Hepatocyte (in vitro differentiated cells): ENCODE measurements around the gene FRZB. TPM values are rescaled to one million over a fixed set of nuclear protein-coding genes. Genes with fewer than 3 reads are reported as not detected.

ENCODE experiments used
- DNase-seq: peaks from one replicate; pipeline ENCODE4 v3.0.0-alpha.2; 2016; ENCODE audit warnings: low spot score
- H2AFZ ChIP-seq: fragments of 200-600 bp; sonication (generic); 2 replicates; pipeline ENCODE4 v1.6.0; 2016; ENCODE audit warnings: antibody characterized with exemption, mild to moderate bottlenecking
- H3K27ac ChIP-seq: fragments of 200-600 bp; sonication (generic); 2 replicates; pipeline ENCODE4 v1.5.1; 2016; ENCODE audit warnings: mild to moderate bottlenecking
- H3K27me3 ChIP-seq: fragments of 200-600 bp; sonication (generic); 2 replicates; pipeline ENCODE4 v1.6.1; 2016
- H3K36me3 ChIP-seq: fragments of 200-600 bp; sonication (generic); replicated peaks from 2 replicates; pipeline ENCODE4 v1.5.1; 2016; ENCODE audit warnings: low read depth; ENCODE audit not compliant: insufficient read depth
- H3K4me1 ChIP-seq: fragments of 200-600 bp; sonication (generic); 2 replicates; pipeline ENCODE4 v1.5.1; 2016; ENCODE audit warnings: mild to moderate bottlenecking, moderate library complexity; ENCODE audit not compliant: insufficient read depth
- H3K4me2 ChIP-seq: fragments of 200-600 bp; sonication (generic); 2 replicates; pipeline ENCODE4 v1.6.0; 2016
- H3K4me3 ChIP-seq: fragments of 200-600 bp; sonication (generic); 2 replicates; pipeline ENCODE4 v1.5.1; 2016; ENCODE audit warnings: mild to moderate bottlenecking
- H3K79me2 ChIP-seq: fragments of 200-600 bp; sonication (generic); 2 replicates; pipeline ENCODE4 v1.6.0; 2017; ENCODE audit warnings: mild to moderate bottlenecking
- H3K9me2 ChIP-seq: fragments of 200-600 bp; sonication (generic); replicated peaks from 2 replicates; pipeline ENCODE4 v1.6.0; 2017; ENCODE audit warnings: mild to moderate bottlenecking; ENCODE audit not compliant: insufficient read depth
- H3K9me3 ChIP-seq: fragments of 200-600 bp; sonication (generic); 2 replicates; pipeline ENCODE4 v1.5.1; 2016; ENCODE audit warnings: low read depth, mild to moderate bottlenecking
- H4K20me1 ChIP-seq: fragments of 200-600 bp; sonication (generic); 2 replicates; pipeline ENCODE4 v1.6.0; 2016; ENCODE audit warnings: mild to moderate bottlenecking; ENCODE audit not compliant: insufficient read depth, poor library complexity, severe bottlenecking
- EZH2 ChIP-seq: fragments of 200-600 bp; sonication (generic); IDR thresholded peaks from 2 replicates; pipeline ENCODE4 v1.6.1; 2016; ENCODE audit warnings: antibody characterized with exemption, mild to moderate bottlenecking, borderline replicate concordance
- EZH2phosphoT487 ChIP-seq: fragments of 200-600 bp; sonication (generic); IDR thresholded peaks from one replicate; pipeline ENCODE4 v1.6.1; 2018; ENCODE audit warnings: antibody characterized with exemption, mild to moderate bottlenecking, low read depth, moderate library complexity; ENCODE audit not compliant: unreplicated experiment, severe bottlenecking
- WGBS: methylation state at CpG from one replicate; pipeline ENCODE4 v1.1.6; 2016; ENCODE audit warnings: low lambda C conversion rate; ENCODE audit errors: missing lambda C conversion rate; 5-methylcytosine and 5-hydroxymethylcytosine counted together
- polyA plus RNA-seq: library from polyadenylated mRNA; unstranded; fragments of >200 nt; fragmentation: Nextera tagmentation; extraction: Ambion mirVana; gene quantifications from 2 replicates; pipeline ENCODE4 v1.2.1, GENCODE V29; 2016
- small RNA-seq: library from RNA; depleted of rRNA; stranded (forward); fragments of <200 nt; gene quantifications from one replicate; pipeline ENCODE3, GENCODE V24; 2014
- total RNA-seq: library from RNA; depleted of rRNA; stranded (reverse); fragments of >200 nt; gene quantifications from 2 replicates; pipeline ENCODE4 v1.2.3, GENCODE V29; 2014
- TF ChIP-seq, protein P1 (sequence below): fragments of 200-600 bp; sonication (generic); IDR thresholded peaks from 2 replicates; pipeline ENCODE4 v1.5.1; 2016; ENCODE audit warnings: antibody characterized with exemption, mild to moderate bottlenecking; ENCODE audit not compliant: poor library complexity

The FRZB gene
- total and polyA plus RNA-seq, 2 experiments from 2014 or later: 118 to 375 TPM

DNA sequence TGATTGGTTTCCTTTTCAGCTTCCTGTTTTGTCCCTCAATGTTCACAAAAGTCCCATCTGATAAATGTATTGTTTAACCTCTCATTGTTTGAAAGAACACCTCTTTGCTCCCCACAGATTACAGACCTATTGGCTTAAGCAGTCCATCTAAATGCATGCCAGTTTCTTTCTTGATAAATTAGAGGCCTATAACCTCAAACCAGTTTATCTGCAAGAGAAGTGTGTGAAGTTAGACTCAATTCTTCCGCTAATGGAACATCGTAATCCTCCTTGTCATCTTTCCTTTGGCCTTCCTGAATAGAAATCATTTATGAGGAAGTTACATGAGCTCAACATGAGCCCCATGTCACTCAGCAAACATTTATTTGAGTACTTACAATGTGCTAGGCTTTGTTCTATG, 74.0 kb downstream of the FRZB start:
- TF ChIP-seq EZH2 (no peak), EZH2phosphoT487 (no peak)
- TF ChIP-seq, protein P1, sequence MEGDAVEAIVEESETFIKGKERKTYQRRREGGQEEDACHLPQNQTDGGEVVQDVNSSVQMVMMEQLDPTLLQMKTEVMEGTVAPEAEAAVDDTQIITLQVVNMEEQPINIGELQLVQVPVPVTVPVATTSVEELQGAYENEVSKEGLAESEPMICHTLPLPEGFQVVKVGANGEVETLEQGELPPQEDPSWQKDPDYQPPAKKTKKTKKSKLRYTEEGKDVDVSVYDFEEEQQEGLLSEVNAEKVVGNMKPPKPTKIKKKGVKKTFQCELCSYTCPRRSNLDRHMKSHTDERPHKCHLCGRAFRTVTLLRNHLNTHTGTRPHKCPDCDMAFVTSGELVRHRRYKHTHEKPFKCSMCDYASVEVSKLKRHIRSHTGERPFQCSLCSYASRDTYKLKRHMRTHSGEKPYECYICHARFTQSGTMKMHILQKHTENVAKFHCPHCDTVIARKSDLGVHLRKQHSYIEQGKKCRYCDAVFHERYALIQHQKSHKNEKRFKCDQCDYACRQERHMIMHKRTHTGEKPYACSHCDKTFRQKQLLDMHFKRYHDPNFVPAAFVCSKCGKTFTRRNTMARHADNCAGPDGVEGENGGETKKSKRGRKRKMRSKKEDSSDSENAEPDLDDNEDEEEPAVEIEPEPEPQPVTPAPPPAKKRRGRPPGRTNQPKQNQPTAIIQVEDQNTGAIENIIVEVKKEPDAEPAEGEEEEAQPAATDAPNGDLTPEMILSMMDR: no peak
- Histone ChIP-seq H3K9me3 (no peaks in the 10 kb centered on the region), H4K20me1 (no peaks in the 10 kb centered on the region), H3K79me2 (no peaks in the 10 kb centered on the region), H3K4me3 (no peak overlapping the region), H3K27me3 (no peaks in the 10 kb centered on the region), H3K4me2 (no peak overlapping the region), H3K4me1 (no peaks in the 10 kb centered on the region), H3K27ac (no peak overlapping the region), H2AFZ (no peak overlapping the region), H3K36me3 (no peaks in the 10 kb centered on the region), H3K9me2 (no peaks in the 10 kb centered on the region)
- no peak for DNase-seq
- 87% methylated on average over 2 of the region's 2 CpGs for WGBS

DNA sequence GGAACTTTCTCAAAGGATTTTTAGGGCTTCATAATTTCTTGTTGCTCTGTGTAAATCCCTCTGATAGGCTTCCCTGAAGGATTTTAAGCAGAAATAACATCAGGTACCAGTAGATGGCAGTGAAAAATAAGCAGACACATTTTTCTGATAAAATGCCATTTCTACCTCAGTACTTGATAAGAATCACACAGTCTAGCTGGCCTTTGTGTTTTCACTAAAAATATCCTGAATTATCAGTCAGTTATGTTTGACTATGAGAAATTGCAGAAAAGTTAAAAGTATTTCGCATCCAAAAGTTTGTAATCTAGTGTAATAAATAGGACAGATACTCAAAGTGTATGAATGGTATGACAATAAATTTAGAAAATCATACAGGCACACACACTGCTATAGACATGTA, 81.7 kb downstream of the FRZB start:
- H3K4me3 ChIP-seq: no peak overlapping the region
- no peaks in the 10 kb centered on the region for H3K79me2 ChIP-seq
- no peak for TF ChIP-seq EZH2phosphoT487
- TF ChIP-seq, protein P1: peak; percentile 78
- H3K4me2 ChIP-seq: no peak overlapping the region
- DNase-seq: peak; percentile 50
- no peaks in the 10 kb centered on the region for H3K4me1 ChIP-seq
- WGBS: 65% methylated on average over 1 of the region's 1 CpG
- H3K9me3 ChIP-seq: no peaks in the 10 kb centered on the region
- H4K20me1 ChIP-seq: no peaks in the 10 kb centered on the region
- no peak overlapping the region for H3K27ac ChIP-seq
- no peak overlapping the region for H2AFZ ChIP-seq
- no peaks in the 10 kb centered on the region for H3K27me3 ChIP-seq
- H3K9me2 ChIP-seq: no peaks in the 10 kb centered on the region
- no peaks in the 10 kb centered on the region for H3K36me3 ChIP-seq

DNA sequence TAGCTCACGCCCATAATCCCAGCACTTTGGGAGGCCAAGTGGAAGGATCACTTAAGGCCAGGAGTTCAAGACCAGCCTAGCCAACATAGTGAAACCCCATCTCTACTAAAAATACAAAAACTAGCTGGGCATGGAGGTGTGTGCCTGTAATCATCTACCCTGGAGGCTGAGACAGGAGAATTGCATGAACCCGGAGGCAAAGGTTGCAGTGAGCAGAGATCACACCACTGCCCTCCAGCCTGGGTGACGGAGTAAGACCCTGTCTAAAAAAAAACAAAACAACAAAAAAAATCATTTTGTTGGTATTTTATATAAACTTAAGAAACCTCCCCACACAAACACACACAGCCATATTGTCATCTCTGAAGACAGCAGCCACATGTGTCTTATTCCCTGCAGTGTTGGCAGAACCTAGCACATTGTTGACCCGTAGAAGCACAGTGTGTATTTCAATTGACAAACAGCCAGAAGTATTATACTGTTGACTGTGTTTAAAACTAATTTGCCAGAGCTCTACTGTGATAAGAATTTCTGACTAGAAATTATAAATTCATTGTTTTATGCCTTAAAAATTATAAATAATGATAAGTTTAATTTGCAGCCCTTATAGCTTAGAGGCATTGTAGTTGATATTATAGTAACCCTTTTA, 82.3 kb downstream of the FRZB start:
- no peak for DNase-seq
- Histone ChIP-seq H3K4me2 (no peak overlapping the region), H3K4me1 (no peaks in the 10 kb centered on the region), H3K4me3 (no peak overlapping the region), H2AFZ (no peak overlapping the region), H3K27me3 (no peaks in the 10 kb centered on the region), H3K9me3 (no peaks in the 10 kb centered on the region), H3K27ac (no peak overlapping the region), H3K9me2 (no peaks in the 10 kb centered on the region), H4K20me1 (no peaks in the 10 kb centered on the region), H3K36me3 (no peaks in the 10 kb centered on the region), H3K79me2 (no peaks in the 10 kb centered on the region)
- TF ChIP-seq EZH2phosphoT487 (no peak), EZH2 (no peak)
- TF ChIP-seq, protein P1: no peak
- WGBS: 94% methylated on average over 4 of the region's 4 CpGs

Small RNA genes within 50 kb of the gene (small RNA-seq; reads per million reads assigned to genes)
- gene RF00019: not detected
- not detected for gene RNU6-1122P

Other genes with a start within 250 kb of the FRZB start
- 104 and 120 TPM in 2 replicates for gene DNAJC10, start 150.4 kb downstream of the FRZB start, total RNA-seq
- 56.6 and 67.3 TPM in 2 replicates for gene DNAJC10, start 150.4 kb downstream of the FRZB start, polyA plus RNA-seq
- 163 and 216 TPM in 2 replicates for gene NCKAP1, start 171.8 kb upstream of the FRZB start, total RNA-seq
- gene NCKAP1, start 171.8 kb upstream of the FRZB start, polyA plus RNA-seq: 54.5 and 56.7 TPM in 2 replicates
- gene DUSP19, start 212.1 kb upstream of the FRZB start, total RNA-seq: 3.3 and 4.7 TPM in 2 replicates
- 1.1 and 1.2 TPM in 2 replicates for gene DUSP19, start 212.1 kb upstream of the FRZB start, polyA plus RNA-seq